Adrenal gland (tissue), 12 donors: ENCODE data around the gene IQSEC1. TPM values are rescaled to one million over a fixed set of nuclear protein-coding genes. Genes with fewer than 3 reads are reported as not detected.
A peak's percentile ranks its signal among the peaks of the same experiment; 100 is the strongest.

Experiments used
- DNase-seq, 7 donors: peaks; one replicate each; pipeline ENCODE4 v3.0.0-alpha.2; 2019 to 2020
- H3K27ac ChIP-seq, 5 donors: fragments of 200-600 bp; sonication (generic) in 4 of 5; 1 replicate in 3 of 5; 2 replicates in 2 of 5; pipeline versions ENCODE4 v1.5.1 to v1.8.0; 2016 to 2020; ENCODE audit warnings: mild to moderate bottlenecking in 1 of 5
- H3K27me3 ChIP-seq: fragments of 200-600 bp; 2 replicates; pipeline ENCODE4 v1.8.0; 2021
- H3K36me3 ChIP-seq, 2 donors: fragments of 200-600 bp; replicated peaks in 1 of 2; 1 replicate in 1 of 2; 2 replicates in 1 of 2; pipeline versions ENCODE4 v1.5.1 to v1.8.0; 2018 to 2022
- H3K4me1 ChIP-seq, 2 donors: fragments of 200-600 bp; replicated peaks in 1 of 2; 1 replicate in 1 of 2; 2 replicates in 1 of 2; pipeline versions ENCODE4 v1.5.1 to v1.8.0; 2018 to 2021
- H3K4me3 ChIP-seq, 4 donors: fragments of 200-600 bp; sonication (generic) in 3 of 4; one replicate each; pipeline ENCODE4 v1.5.1; 2016 to 2018
- H3K9me3 ChIP-seq, 3 donors: fragments of 200-600 bp; sonication (generic) in 1 of 3; replicated peaks in 1 of 3; 1 replicate in 2 of 3; 2 replicates in 1 of 3; pipeline versions ENCODE4 v1.5.1 to v1.8.0; 2016 to 2021
- POLR2A ChIP-seq, 2 donors: fragments of 450-650 bp; IDR thresholded peaks; one replicate each; pipeline ENCODE4 v1.6.1; 2017; ENCODE audit warnings: antibody characterized with exemption in 2 of 2, mild to moderate bottlenecking in 2 of 2, moderate library complexity in 1 of 2
- WGBS, 4 donors: extraction: QIAGEN DNeasy Blood & Tissue Kit in 2 of 4; methylation state at CpG; one replicate each; pipeline versions ENCODE4 v1.1.5 to v1.1.7; 2013 to 2017; 5-methylcytosine and 5-hydroxymethylcytosine counted together
- intact Hi-C, 2 donors: fragments of 100-400 bp; cut with DNase I; formaldehyde crosslinking; loops; one replicate each; pipeline versions ENCODE4 v1.14.1 to v1.15.0; 2022 to 2023
- polyA plus RNA-seq, 3 donors: library from polyadenylated mRNA; stranded (reverse); fragments of 200-250 nt in 2 of 3; fragments of 350-450 nt in 1 of 3; fragmentation: Illumina TruSeq in 1 of 3; extraction: RNeasy Lipid Tissue Mini Kit (QIAGEN cat#74804) in 1 of 3; gene quantifications; one replicate each; pipeline ENCODE4 v1.2.3, GENCODE V29; 2013 to 2014
- total RNA-seq, 9 donors: library from RNA; depleted of rRNA in 4 of 9; stranded (reverse); fragments of >200 nt in 4 of 9; fragments of 120-200 nt in 1 of 9; fragmentation: NEBNext Ultra II Directional in 1 of 9; extraction: Animal tissue kit (Norgen Biotek cat#: 25700) in 1 of 9; gene quantifications; one replicate each; pipeline versions ENCODE4 v1.1.0 to v1.2.4, GENCODE V29; 2013 to 2023
- TF ChIP-seq, protein P1 (sequence below), 6 experiments: fragments of 450-650 bp in 4 of 6; fragments of 200-600 bp in 2 of 6; sonication (generic) in 1 of 6; IDR thresholded peaks; 1 replicate in 5 of 6; 2 replicates in 1 of 6; pipeline versions ENCODE4 v1.5.1 to v1.8.0; 2016 to 2021; ENCODE audit warnings: antibody characterized with exemption in 6 of 6, mild to moderate bottlenecking in 2 of 6, moderate library complexity in 1 of 6
- donor health status: healthy with polysubstance abuse.
- donor health status: Bipolar disorder and iron deficiency.
- donor health status: DM: yes; HTN: yes; CAD: no.
- donor health status: DM: no; HTN: no; CAD: no.
- donor health status: DM: no; HTN: no; CAD: no.
- donor health status: DM: yes; HTN: yes; CAD: no.

IQSEC1 gene
- total and polyA plus RNA-seq, 12 donors, result 24.4 to 133 (median 94.2) TPM

- peak overlapping the region in 2 of 5 donors; percentile 32 to 43 for H3K27ac ChIP-seq
- TF ChIP-seq, protein P1, sequence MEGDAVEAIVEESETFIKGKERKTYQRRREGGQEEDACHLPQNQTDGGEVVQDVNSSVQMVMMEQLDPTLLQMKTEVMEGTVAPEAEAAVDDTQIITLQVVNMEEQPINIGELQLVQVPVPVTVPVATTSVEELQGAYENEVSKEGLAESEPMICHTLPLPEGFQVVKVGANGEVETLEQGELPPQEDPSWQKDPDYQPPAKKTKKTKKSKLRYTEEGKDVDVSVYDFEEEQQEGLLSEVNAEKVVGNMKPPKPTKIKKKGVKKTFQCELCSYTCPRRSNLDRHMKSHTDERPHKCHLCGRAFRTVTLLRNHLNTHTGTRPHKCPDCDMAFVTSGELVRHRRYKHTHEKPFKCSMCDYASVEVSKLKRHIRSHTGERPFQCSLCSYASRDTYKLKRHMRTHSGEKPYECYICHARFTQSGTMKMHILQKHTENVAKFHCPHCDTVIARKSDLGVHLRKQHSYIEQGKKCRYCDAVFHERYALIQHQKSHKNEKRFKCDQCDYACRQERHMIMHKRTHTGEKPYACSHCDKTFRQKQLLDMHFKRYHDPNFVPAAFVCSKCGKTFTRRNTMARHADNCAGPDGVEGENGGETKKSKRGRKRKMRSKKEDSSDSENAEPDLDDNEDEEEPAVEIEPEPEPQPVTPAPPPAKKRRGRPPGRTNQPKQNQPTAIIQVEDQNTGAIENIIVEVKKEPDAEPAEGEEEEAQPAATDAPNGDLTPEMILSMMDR (IDR thresholded peaks at IDR 0.05), result no peak
- no peak for TF ChIP-seq POLR2A (IDR thresholded peaks at IDR 0.05)
- peaks cover 0 to 33% of the 10 kb centered on the region in 2 donors for H3K36me3 ChIP-seq
- DNase-seq, result no peak
- H3K4me3 ChIP-seq, result no peak overlapping the region
- no peaks in the 10 kb centered on the region for H3K9me3 ChIP-seq
- WGBS, 4 donors, result 85 to 93% (median 87%) methylated on average over 8 to 22 of the region's 22 CpGs
- H3K4me1 ChIP-seq, result peaks cover 25 to 49% of the 10 kb centered on the region in 2 donors
- intact Hi-C loops, result no loop called here
- no peaks in the 10 kb centered on the region for H3K27me3 ChIP-seq
Measured at GRCh38 chr3:12943124-12944021, 129.9 kb downstream of the IQSEC1 start.

GRCh38 chr3:12941495-12942023 is 131.7 kb downstream of the IQSEC1 start:
- Histone ChIP-seq H3K36me3 (peaks cover 0 to 38% of the 10 kb centered on the region in 2 donors), H3K9me3 (no peaks in the 10 kb centered on the region), H3K27ac (no peak overlapping the region), H3K4me1 (peaks cover 14 to 30% of the 10 kb centered on the region in 2 donors), H3K4me3 (no peak overlapping the region), H3K27me3 (no peaks in the 10 kb centered on the region)
- 92 to 96% (median 94%) methylated on average over 8 to 26 of the region's 26 CpGs for WGBS, 4 donors
- TF ChIP-seq, protein P1 (IDR thresholded peaks at IDR 0.05), result no peak
- TF ChIP-seq POLR2A (IDR thresholded peaks at IDR 0.05), result no peak
- no peak for DNase-seq
- intact Hi-C loops, result no loop called here

DNA sequence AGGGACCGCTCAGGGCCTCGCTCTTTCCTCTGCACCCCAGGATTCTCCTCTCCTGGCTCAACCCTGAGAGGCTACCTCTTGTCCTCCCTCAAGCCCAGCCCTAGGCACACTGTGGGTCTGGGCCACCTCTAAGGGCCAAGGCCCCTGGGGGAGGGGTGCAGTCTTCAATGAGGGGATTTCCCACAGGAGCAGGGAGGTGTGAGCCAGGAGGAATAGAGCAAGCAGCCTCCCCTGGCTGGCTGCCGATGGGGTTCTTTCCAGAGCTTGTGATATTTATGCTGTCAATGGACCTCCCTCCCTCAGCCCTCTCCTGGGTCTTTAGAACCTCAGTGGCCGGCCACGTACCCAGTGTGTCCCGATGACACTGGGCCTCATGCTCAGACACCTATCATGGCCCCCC is 132.4 kb downstream of the IQSEC1 start:
- H3K4me3 ChIP-seq, result no peak overlapping the region
- 81 to 96% (median 90%) methylated on average over 5 to 6 of the region's 6 CpGs for WGBS, 4 donors
- H3K27me3 ChIP-seq, result no peaks in the 10 kb centered on the region
- no peak for DNase-seq
- TF ChIP-seq, protein P1 (IDR thresholded peaks at IDR 0.05), result no peak
- TF ChIP-seq POLR2A (IDR thresholded peaks at IDR 0.05), result no peak
- intact Hi-C loops, result no loop called here
- H3K9me3 ChIP-seq, result no peaks in the 10 kb centered on the region
- H3K27ac ChIP-seq, result no peak overlapping the region
- peaks cover 9 to 23% of the 10 kb centered on the region in 2 donors for H3K4me1 ChIP-seq
- H3K36me3 ChIP-seq, result peaks cover 0 to 46% of the 10 kb centered on the region in 2 donors

GRCh38 chr3:12939137-12939536 is 134.1 kb downstream of the IQSEC1 start:
- peak overlapping the region in 2 of 5 donors; percentile 27 to 60 for H3K27ac ChIP-seq
- WGBS, 4 donors, result 83 to 90% (median 85%) methylated on average over 7 to 10 of the region's 10 CpGs
- H3K9me3 ChIP-seq, result no peaks in the 10 kb centered on the region
- DNase-seq, result no peak
- H3K27me3 ChIP-seq, result no peaks in the 10 kb centered on the region
- intact Hi-C loops, result loop anchor here in 1 of 2 donors (10.0 kb wide), 1 partner anchor 46 kb away; no protein-coding TSS in a partner anchor
- H3K36me3 ChIP-seq, result peaks cover 0 to 57% of the 10 kb centered on the region in 2 donors
- H3K4me3 ChIP-seq, result no peak overlapping the region
- peaks cover 12 to 22% of the 10 kb centered on the region in 2 donors for H3K4me1 ChIP-seq
- TF ChIP-seq, protein P1 (IDR thresholded peaks at IDR 0.05), result no peak
- no peak for TF ChIP-seq POLR2A (IDR thresholded peaks at IDR 0.05)
